ENCODE measurements around the gene RCE1.

- TF ChIP-seq ZNF70 (CRISPR knock-in tag; IDR thresholded peaks at IDR 0.05) (no peak), CSDC2 (CRISPR knock-in tag; IDR thresholded peaks at IDR 0.05) (no peak), ZNF8 (CRISPR knock-in tag; IDR thresholded peaks at IDR 0.05) (no peak), SNAI2 (CRISPR knock-in tag; IDR thresholded peaks at IDR 0.05) (no peak), CREB5 (CRISPR knock-in tag; IDR thresholded peaks at IDR 0.05; ENCODE audit: low read depth) (no peak), RARB (CRISPR knock-in tag; IDR thresholded peaks at IDR 0.05) (no peak), GLIS3 (CRISPR knock-in tag; IDR thresholded peaks at IDR 0.05) (no peak), ZFP30 (CRISPR knock-in tag; IDR thresholded peaks at IDR 0.05) (no peak), ARNTL (CRISPR knock-in tag; IDR thresholded peaks at IDR 0.05; ENCODE audit: borderline replicate concordance, low read depth) (no peak), ZC3H10 (CRISPR knock-in tag; IDR thresholded peaks at IDR 0.05) (no peak), TCF4 (CRISPR knock-in tag; IDR thresholded peaks at IDR 0.05; ENCODE audit: borderline replicate concordance) (no peak), ZFP3 (CRISPR knock-in tag; IDR thresholded peaks at IDR 0.05) (no peak), PATZ1 (CRISPR knock-in tag; IDR thresholded peaks at IDR 0.05; ENCODE audit: borderline replicate concordance) (no peak), ZNF565 (CRISPR knock-in tag; conservative IDR thresholded peaks at IDR 0.05; ENCODE audit: low read depth) (no peak)
Observed at GRCh38 chr11:66815646-66816045, 27.6 kb upstream of the RCE1 start.

Measured in SK-N-SH treated with all-trans-retinoic acid at 6 μM for 48 hours (cell line).